Cardiac muscle cell (in vitro differentiated cells and primary cell): Measurements from ENCODE around the gene AQP7. TPM values are rescaled to one million over a fixed set of nuclear protein-coding genes. Genes with fewer than 3 reads are reported as not detected.
"Not testable (repeated sequence)": the region's sequence is repeated elsewhere in the genome, so short reads cannot be mapped to it uniquely, and the experiment has no call there.

ENCODE experiments used
- DNase-seq, 2 donors: peaks; one replicate each; pipeline versions ENCODE4 v3.0.0 to v3.0.0-alpha.2; 2010 to 2017; ENCODE audit warnings: low read depth in 1 of 2, low spot score in 1 of 2
- H3K27ac ChIP-seq: fragments of 200-600 bp; sonication (generic); 2 replicates; pipeline ENCODE4 v1.5.1; 2016
- H3K27me3 ChIP-seq: fragments of 200-600 bp; sonication (generic); 2 replicates; pipeline ENCODE4 v1.6.0; 2016; ENCODE audit warnings: control low read depth
- H3K36me3 ChIP-seq: fragments of 200-600 bp; sonication (generic); 2 replicates; pipeline ENCODE4 v1.5.1; 2016; ENCODE audit warnings: control low read depth
- H3K4me1 ChIP-seq: fragments of 200-600 bp; sonication (generic); 2 replicates; pipeline ENCODE4 v1.8.1; 2017; ENCODE audit warnings: low read depth, mild to moderate bottlenecking, mixed run types
- H3K4me3 ChIP-seq: fragments of 200-600 bp; sonication (generic); 2 replicates; pipeline ENCODE4 v1.5.1; 2016; ENCODE audit warnings: mild to moderate bottlenecking
- H3K9me3 ChIP-seq: fragments of 200-600 bp; sonication (generic); 2 replicates; pipeline ENCODE4 v1.5.1; 2017; ENCODE audit warnings: low read depth, mild to moderate bottlenecking, control low read depth
- polyA plus RNA-seq: library from polyadenylated mRNA; unstranded; fragments of >200 nt; fragmentation: Nextera tagmentation; extraction: Ambion mirVana; gene quantifications from 2 replicates; pipeline ENCODE4 v1.2.1, GENCODE V29; 2016
- total RNA-seq: library from RNA; depleted of rRNA; stranded (reverse); fragments of >200 nt; gene quantifications from 2 replicates; pipeline ENCODE4 v1.2.3, GENCODE V29; 2016
- TF ChIP-seq, protein P1 (sequence below): IDR thresholded peaks from 2 replicates; pipeline ENCODE4 v1.5.1; 2012; ENCODE audit warnings: low read depth, mild to moderate bottlenecking, low read length

The AQP7 gene
- total RNA-seq: 3.8 and 5.5 TPM in 2 replicates
- 4.2 and 4.5 TPM in 2 replicates for polyA plus RNA-seq

DNA sequence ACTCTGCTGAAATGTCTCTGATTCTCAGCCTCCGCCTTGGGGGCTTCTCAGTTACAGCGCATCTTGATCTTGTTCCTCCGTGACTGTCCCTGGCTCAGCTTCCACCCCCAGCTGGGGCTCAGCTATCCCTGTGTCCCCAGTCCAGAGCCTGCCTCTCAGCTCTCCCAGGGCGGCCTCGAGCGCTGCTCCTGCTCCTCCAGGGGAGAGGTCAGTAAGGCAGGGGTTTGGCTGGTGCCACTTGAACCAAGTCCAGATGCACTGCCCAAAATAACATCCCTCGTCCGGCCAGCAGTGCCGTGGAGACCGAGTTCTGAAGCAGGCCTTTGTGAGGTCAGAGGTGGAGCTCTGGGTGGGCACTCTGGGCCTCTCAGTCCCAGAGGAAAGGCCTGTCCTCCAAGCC, at the start of gene AQP7:
TSS of gene AQP7 (minus strand) at position 198 of the 400 bp plus-strand sequence. CDS start 1,306 bp downstream, outside the sequence.
- not testable (repeated sequence) for H3K36me3 ChIP-seq, H3K27me3 ChIP-seq
- H3K27ac ChIP-seq: peak within 1 kb of the TSS; percentile 83

DNA sequence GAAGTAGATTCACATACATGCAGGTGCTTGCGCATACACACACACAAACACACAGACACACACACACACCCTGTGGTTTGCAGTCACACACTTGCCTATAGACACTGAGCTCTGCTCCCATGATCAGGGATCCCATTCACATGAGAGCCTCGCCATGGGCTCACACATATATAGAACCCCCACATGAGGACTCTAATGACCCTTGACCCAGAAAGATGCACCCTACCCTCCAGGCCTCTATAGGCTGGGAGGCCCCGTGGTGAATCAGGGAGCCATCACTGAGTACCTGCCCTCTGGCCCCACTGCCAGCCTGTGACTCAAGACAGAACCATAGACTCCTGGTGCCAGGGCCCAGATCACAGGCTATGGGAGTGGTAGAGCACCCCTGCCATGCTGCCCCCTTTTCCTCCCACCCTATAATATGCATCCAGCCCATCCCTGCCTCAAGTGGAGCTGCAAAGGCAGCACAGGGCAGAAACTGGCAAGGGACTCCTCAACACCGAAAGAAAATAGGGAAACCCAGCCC, 48.3 kb upstream of the AQP7 start:
- Histone ChIP-seq H3K27me3 (no peaks in the 10 kb centered on the region), H3K36me3 (no peaks in the 10 kb centered on the region), H3K4me3 (no peak overlapping the region), H3K27ac (no peak overlapping the region), H3K9me3 (no peaks in the 10 kb centered on the region), H3K4me1 (no peaks in the 10 kb centered on the region)
- TF ChIP-seq, protein P1, sequence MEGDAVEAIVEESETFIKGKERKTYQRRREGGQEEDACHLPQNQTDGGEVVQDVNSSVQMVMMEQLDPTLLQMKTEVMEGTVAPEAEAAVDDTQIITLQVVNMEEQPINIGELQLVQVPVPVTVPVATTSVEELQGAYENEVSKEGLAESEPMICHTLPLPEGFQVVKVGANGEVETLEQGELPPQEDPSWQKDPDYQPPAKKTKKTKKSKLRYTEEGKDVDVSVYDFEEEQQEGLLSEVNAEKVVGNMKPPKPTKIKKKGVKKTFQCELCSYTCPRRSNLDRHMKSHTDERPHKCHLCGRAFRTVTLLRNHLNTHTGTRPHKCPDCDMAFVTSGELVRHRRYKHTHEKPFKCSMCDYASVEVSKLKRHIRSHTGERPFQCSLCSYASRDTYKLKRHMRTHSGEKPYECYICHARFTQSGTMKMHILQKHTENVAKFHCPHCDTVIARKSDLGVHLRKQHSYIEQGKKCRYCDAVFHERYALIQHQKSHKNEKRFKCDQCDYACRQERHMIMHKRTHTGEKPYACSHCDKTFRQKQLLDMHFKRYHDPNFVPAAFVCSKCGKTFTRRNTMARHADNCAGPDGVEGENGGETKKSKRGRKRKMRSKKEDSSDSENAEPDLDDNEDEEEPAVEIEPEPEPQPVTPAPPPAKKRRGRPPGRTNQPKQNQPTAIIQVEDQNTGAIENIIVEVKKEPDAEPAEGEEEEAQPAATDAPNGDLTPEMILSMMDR: no peak
- DNase-seq: no peak

More for the DNA sequence above, at the start of gene AQP7:
- H3K9me3 ChIP-seq, H3K4me3 ChIP-seq, DNase-seq: not testable (repeated sequence)
- peaks cover 20% of the 10 kb centered on the region for H3K4me1 ChIP-seq

DNA sequence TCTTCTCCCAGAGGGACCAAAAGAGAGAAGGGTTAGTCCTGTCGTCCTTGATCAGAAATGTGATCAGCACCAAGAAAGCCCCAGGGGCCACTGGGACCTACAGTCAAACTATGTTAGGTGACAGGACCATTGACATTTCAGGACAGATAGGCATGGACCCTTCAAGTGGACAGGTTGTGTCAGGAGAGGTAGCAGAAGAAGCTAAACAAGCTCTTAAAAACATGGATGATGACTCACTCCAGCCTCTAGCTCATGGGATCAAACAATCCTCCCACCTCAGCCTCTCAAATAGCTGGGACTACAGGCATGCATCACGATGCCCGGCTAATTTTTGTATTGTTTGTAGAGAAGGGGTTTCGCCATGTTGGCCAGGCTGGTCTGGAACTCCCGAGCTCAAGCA, 47.3 kb upstream of the AQP7 start:
- H3K27ac ChIP-seq: no peak overlapping the region
- no peaks in the 10 kb centered on the region for H3K36me3 ChIP-seq
- H3K4me1 ChIP-seq: no peaks in the 10 kb centered on the region

DNA sequence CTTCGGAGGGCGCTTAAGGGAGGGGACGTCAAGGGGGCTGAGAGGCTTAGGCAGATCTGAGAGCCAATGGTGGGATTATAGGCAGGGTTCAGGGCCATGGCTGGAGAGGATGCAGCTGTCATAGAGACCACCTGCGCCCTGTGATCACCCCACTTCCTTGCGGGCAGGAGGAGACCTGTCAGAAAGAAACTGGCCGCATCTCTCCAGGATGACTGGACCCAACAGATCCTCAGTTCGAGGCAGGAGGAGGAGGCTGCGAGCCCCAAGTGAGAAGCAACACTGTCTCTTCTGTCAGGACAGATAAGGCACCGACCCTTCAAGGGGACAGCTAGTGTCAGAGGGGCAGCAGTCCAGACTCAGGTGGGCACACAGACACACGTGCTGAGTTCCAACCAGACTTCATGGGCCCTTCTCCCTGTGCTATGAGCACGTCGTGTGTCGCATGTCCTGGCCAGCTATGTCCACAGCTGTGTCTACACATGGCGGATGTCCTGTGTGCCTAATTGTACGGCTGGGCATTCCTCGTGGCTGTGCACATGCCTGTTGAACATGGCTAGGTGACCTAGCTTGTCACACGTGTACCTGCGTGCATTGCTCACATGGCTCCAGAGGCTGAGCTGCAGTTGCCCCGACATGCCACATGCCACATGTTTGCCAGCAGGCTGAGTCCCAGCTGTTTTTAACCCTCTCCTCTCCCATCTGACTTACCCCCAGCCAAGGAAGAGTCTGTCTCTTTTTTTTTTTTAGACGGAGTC, 45.6 kb upstream of the AQP7 start:
- peak overlapping the region; percentile 23 for H3K4me3 ChIP-seq
- H3K9me3 ChIP-seq: no peaks in the 10 kb centered on the region
- no peaks in the 10 kb centered on the region for H3K4me1 ChIP-seq
- no peaks in the 10 kb centered on the region for H3K36me3 ChIP-seq
- TF ChIP-seq, protein P1: no peak
- no peak for DNase-seq
- H3K27me3 ChIP-seq: no peaks in the 10 kb centered on the region
- no peak overlapping the region for H3K27ac ChIP-seq

More for the DNA sequence above, 47.3 kb upstream of the AQP7 start:
- TF ChIP-seq, protein P1: no peak
- Histone ChIP-seq H3K4me3 (no peak overlapping the region), H3K27me3 (no peaks in the 10 kb centered on the region), H3K9me3 (no peaks in the 10 kb centered on the region)
- no peak for DNase-seq

DNA sequence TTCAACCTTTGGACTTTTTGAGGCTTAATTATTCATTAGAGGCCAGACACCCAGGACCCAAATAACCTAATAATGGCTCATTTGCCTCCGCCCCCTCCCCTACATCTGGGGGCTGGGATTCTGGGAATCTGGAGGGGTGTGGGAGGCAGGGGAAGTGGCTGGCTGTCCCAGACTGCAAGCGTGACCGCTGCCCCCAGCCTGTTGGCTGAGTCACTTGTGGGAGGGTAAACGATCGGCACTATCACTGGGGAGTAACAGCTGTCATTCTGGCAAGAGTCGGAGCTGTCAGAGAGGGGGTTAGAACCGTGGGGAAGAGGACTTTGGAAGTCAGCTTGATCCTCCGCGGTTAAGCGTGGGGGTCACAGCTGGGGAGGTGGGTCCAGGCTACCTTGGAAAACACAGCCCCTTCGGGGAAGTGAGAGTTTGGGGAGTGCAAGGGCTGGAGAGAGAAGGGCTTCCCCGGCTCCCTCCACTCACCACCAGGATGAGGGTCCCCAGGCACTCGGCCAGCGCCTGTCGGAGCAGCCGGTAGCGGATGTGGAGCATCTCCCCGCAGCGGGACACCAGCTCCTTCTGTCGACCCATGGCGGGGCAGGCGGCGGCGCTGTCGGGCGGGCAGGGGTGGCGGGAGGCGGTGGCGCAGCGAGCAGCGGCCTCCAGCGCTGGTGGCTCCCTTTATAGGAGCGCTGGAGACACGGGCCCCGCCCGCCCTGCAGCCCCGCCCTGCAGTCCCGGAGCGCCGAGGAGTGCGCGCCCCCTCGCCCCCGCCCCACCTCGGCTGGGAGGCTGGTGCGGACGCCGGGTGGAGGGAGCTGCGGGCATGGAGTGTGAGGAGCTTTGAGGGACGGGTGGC, 44.8 kb upstream of the AQP7 start, which contains the start of gene AQP3:
TSS of gene AQP3 (minus strand) at position 648 of the 853 bp plus-strand sequence. CDS start at position 585, 63 bp downstream.
- H3K36me3 ChIP-seq: no peaks in the 10 kb centered on the region
- peak; percentile 54 to 83 for DNase-seq
- H3K27ac ChIP-seq: no peak within 1 kb of the TSS
- no peaks in the 10 kb centered on the region for H3K4me1 ChIP-seq
- H3K9me3 ChIP-seq: no peaks in the 10 kb centered on the region
- H3K4me3 ChIP-seq: peak within 1 kb of the TSS; percentile 23
- TF ChIP-seq, protein P1: peak; percentile 34
- H3K27me3 ChIP-seq: no peaks in the 10 kb centered on the region
